Neural cell (in vitro differentiated cells): ENCODE data around the gene COL2A1. TPM values are rescaled to one million over a fixed set of nuclear protein-coding genes. Genes with fewer than 3 reads are reported as not detected.

ENCODE experiments used
- H2AFZ ChIP-seq: fragments of 200-600, 300-800 bp; sonication (generic), shearing (Covaris generic); 2 replicates; pipeline ENCODE4 v1.6.0; 2014; ENCODE audit warnings: low read depth, mild to moderate bottlenecking, antibody characterized with exemption, low read length, moderate library complexity
- H3F3A ChIP-seq: fragments of 200-600 bp; shearing (Covaris generic); 2 replicates; pipeline ENCODE4 v1.6.1; 2016; ENCODE audit warnings: mild to moderate bottlenecking, moderate library complexity, mixed read lengths, antibody characterized with exemption, low read length; ENCODE audit not compliant: insufficient read depth, poor library complexity, severe bottlenecking
- H3K27ac ChIP-seq: fragments of 200-600, 300-800 bp; sonication (generic), shearing (Covaris generic); 2 replicates; pipeline ENCODE4 v1.5.1; 2014; ENCODE audit warnings: mild to moderate bottlenecking, low read length, moderate library complexity
- H3K27me3 ChIP-seq: fragments of 300-800, 200-600 bp; sonication (generic), shearing (Covaris generic); 2 replicates; pipeline ENCODE4 v1.6.0; 2014; ENCODE audit warnings: mild to moderate bottlenecking, low read depth, low read length, moderate library complexity; ENCODE audit not compliant: insufficient read depth
- H3K36me3 ChIP-seq: fragments of 300-800, 200-600 bp; sonication (generic), shearing (Covaris generic); 2 replicates; pipeline ENCODE4 v1.5.1; 2014; ENCODE audit warnings: mild to moderate bottlenecking, antibody characterized with exemption, low read length, moderate library complexity; ENCODE audit not compliant: insufficient read depth
- H3K4me2 ChIP-seq: fragments of 300-800, 200-600 bp; sonication (generic), shearing (Covaris generic); 2 replicates; pipeline ENCODE4 v1.6.0; 2014; ENCODE audit warnings: mild to moderate bottlenecking, low read length
- H3K4me3 ChIP-seq: fragments of 300-800, 200-600 bp; sonication (generic), shearing (Covaris generic); 2 replicates; pipeline ENCODE4 v1.5.1; 2014; ENCODE audit warnings: mild to moderate bottlenecking, low read length, moderate library complexity
- H3K79me2 ChIP-seq: fragments of 200-600 bp; shearing (Covaris generic); replicated peaks from 2 replicates; pipeline ENCODE4 v1.6.0; 2014; ENCODE audit warnings: mild to moderate bottlenecking, low read length, moderate library complexity; ENCODE audit not compliant: insufficient read depth
- H3K9ac ChIP-seq: fragments of 300-800, 200-600 bp; sonication (generic), shearing (Covaris generic); 2 replicates; pipeline ENCODE4 v1.6.1; 2016; ENCODE audit warnings: mild to moderate bottlenecking, low read length, mixed read lengths
- H3K9me2 ChIP-seq: fragments of 200-600 bp; shearing (Covaris generic); 2 replicates; pipeline ENCODE4 v1.6.1; 2016; ENCODE audit warnings: mild to moderate bottlenecking, low read length, mixed read lengths; ENCODE audit not compliant: insufficient read depth
- H3K9me3 ChIP-seq: fragments of 200-600, 300-800 bp; sonication (generic), shearing (Covaris generic); 2 replicates; pipeline ENCODE4 v1.6.1; 2016; ENCODE audit warnings: mild to moderate bottlenecking, mixed run types, low read length, moderate library complexity, mixed read lengths
- H4K20me1 ChIP-seq: fragments of 200-600 bp; shearing (Covaris generic); 2 replicates; pipeline ENCODE4 v1.6.1; 2016; ENCODE audit warnings: mild to moderate bottlenecking, mixed run types; ENCODE audit not compliant: insufficient read depth
- EP300 ChIP-seq: fragments of 450-650 bp; conservative IDR thresholded peaks from 2 replicates; pipeline ENCODE4 v1.6.1; 2014; ENCODE audit warnings: antibody characterized with exemption, mild to moderate bottlenecking, moderate library complexity; ENCODE audit not compliant: poor library complexity, severe bottlenecking
- EZH2 ChIP-seq: fragments of 200-600, 300-800 bp; shearing (Covaris generic), sonication (generic); IDR thresholded peaks from 2 replicates; pipeline ENCODE4 v1.6.1; 2014; ENCODE audit warnings: antibody characterized with exemption, low read length, borderline replicate concordance, mild to moderate bottlenecking; ENCODE audit not compliant: insufficient read depth, poor library complexity, severe bottlenecking
- MXI1 ChIP-seq: fragments of 450-650 bp; conservative IDR thresholded peaks from 2 replicates; pipeline ENCODE4 v1.6.1; 2014; ENCODE audit warnings: antibody characterized with exemption, mild to moderate bottlenecking; ENCODE audit not compliant: poor library complexity, severe bottlenecking
- POLR2AphosphoS5 ChIP-seq: IDR thresholded peaks from 2 replicates; pipeline ENCODE4 v1.6.1; 2012
- RAD21 ChIP-seq: fragments of 450-650 bp; conservative IDR thresholded peaks from 2 replicates; pipeline ENCODE4 v1.6.1; 2014; ENCODE audit warnings: antibody characterized with exemption, mild to moderate bottlenecking, moderate library complexity
- SMC3 ChIP-seq: fragments of 450-650 bp; conservative IDR thresholded peaks from 2 replicates; pipeline ENCODE4 v1.6.1; 2014; ENCODE audit warnings: antibody characterized with exemption, mild to moderate bottlenecking, moderate library complexity; ENCODE audit not compliant: poor library complexity
- TAF1 ChIP-seq: IDR thresholded peaks from 2 replicates; pipeline ENCODE4 v1.6.1; 2012; ENCODE audit warnings: low read depth
- polyA plus RNA-seq: library from polyadenylated mRNA; depleted of rRNA; stranded (reverse); fragments of >200 nt; gene quantifications from 2 replicates; pipeline ENCODE4 v1.2.3, GENCODE V29; 2014
- TF ChIP-seq, protein P1 (sequence below): IDR thresholded peaks from 2 replicates; pipeline ENCODE4 v1.6.1; 2012; ENCODE audit warnings: borderline replicate concordance
- TF ChIP-seq, protein P2 (sequence below): fragments of 450-650 bp; IDR thresholded peaks from 2 replicates; pipeline ENCODE4 v1.5.1; 2014; ENCODE audit warnings: antibody characterized with exemption, mild to moderate bottlenecking, moderate library complexity; ENCODE audit not compliant: poor library complexity, severe bottlenecking

The COL2A1 gene
- polyA plus RNA-seq, 1 donor from 2014 or later, result 1.3 TPM

DNA sequence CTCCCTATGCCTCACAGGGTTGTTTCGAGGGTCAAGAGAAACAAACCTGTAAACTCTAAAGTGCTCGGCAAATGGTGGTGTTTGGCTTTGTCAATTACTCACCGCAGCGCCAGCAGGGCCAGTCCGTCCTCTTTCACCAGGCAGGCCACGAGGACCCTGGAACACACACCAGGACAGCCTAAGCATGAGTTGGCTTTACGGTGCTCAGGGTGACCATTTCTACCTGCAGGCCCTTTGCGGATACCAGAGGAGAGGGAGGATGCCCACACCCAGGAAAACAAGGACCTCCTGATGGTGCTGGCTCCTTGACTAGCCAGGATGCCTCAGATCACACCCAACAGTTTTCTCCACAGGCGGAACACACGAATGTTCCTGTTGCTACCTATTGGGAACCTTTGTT lies 11.5 kb downstream of the COL2A1 start:
- Histone ChIP-seq H2AFZ (no peak overlapping the region), H3K27me3 (no peaks in the 10 kb centered on the region), H3K79me2 (no peaks in the 10 kb centered on the region), H4K20me1 (no peaks in the 10 kb centered on the region), H3K27ac (no peak overlapping the region), H3K9me3 (no peaks in the 10 kb centered on the region), H3K4me2 (no peak overlapping the region), H3K9ac (no peak overlapping the region), H3F3A (no peaks in the 10 kb centered on the region), H3K9me2 (no peaks in the 10 kb centered on the region), H3K36me3 (no peaks in the 10 kb centered on the region), H3K4me3 (no peak overlapping the region)
- TF ChIP-seq, protein P1, sequence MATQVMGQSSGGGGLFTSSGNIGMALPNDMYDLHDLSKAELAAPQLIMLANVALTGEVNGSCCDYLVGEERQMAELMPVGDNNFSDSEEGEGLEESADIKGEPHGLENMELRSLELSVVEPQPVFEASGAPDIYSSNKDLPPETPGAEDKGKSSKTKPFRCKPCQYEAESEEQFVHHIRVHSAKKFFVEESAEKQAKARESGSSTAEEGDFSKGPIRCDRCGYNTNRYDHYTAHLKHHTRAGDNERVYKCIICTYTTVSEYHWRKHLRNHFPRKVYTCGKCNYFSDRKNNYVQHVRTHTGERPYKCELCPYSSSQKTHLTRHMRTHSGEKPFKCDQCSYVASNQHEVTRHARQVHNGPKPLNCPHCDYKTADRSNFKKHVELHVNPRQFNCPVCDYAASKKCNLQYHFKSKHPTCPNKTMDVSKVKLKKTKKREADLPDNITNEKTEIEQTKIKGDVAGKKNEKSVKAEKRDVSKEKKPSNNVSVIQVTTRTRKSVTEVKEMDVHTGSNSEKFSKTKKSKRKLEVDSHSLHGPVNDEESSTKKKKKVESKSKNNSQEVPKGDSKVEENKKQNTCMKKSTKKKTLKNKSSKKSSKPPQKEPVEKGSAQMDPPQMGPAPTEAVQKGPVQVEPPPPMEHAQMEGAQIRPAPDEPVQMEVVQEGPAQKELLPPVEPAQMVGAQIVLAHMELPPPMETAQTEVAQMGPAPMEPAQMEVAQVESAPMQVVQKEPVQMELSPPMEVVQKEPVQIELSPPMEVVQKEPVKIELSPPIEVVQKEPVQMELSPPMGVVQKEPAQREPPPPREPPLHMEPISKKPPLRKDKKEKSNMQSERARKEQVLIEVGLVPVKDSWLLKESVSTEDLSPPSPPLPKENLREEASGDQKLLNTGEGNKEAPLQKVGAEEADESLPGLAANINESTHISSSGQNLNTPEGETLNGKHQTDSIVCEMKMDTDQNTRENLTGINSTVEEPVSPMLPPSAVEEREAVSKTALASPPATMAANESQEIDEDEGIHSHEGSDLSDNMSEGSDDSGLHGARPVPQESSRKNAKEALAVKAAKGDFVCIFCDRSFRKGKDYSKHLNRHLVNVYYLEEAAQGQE, result no peak
- no peak for TF ChIP-seq TAF1
- no peak for TF ChIP-seq EZH2
- no peak for TF ChIP-seq POLR2AphosphoS5
- TF ChIP-seq, protein P2, sequence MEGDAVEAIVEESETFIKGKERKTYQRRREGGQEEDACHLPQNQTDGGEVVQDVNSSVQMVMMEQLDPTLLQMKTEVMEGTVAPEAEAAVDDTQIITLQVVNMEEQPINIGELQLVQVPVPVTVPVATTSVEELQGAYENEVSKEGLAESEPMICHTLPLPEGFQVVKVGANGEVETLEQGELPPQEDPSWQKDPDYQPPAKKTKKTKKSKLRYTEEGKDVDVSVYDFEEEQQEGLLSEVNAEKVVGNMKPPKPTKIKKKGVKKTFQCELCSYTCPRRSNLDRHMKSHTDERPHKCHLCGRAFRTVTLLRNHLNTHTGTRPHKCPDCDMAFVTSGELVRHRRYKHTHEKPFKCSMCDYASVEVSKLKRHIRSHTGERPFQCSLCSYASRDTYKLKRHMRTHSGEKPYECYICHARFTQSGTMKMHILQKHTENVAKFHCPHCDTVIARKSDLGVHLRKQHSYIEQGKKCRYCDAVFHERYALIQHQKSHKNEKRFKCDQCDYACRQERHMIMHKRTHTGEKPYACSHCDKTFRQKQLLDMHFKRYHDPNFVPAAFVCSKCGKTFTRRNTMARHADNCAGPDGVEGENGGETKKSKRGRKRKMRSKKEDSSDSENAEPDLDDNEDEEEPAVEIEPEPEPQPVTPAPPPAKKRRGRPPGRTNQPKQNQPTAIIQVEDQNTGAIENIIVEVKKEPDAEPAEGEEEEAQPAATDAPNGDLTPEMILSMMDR, result no peak
- TF ChIP-seq RAD21, result no peak
- TF ChIP-seq MXI1, result no peak
- TF ChIP-seq SMC3, result no peak
- no peak for TF ChIP-seq EP300

DNA sequence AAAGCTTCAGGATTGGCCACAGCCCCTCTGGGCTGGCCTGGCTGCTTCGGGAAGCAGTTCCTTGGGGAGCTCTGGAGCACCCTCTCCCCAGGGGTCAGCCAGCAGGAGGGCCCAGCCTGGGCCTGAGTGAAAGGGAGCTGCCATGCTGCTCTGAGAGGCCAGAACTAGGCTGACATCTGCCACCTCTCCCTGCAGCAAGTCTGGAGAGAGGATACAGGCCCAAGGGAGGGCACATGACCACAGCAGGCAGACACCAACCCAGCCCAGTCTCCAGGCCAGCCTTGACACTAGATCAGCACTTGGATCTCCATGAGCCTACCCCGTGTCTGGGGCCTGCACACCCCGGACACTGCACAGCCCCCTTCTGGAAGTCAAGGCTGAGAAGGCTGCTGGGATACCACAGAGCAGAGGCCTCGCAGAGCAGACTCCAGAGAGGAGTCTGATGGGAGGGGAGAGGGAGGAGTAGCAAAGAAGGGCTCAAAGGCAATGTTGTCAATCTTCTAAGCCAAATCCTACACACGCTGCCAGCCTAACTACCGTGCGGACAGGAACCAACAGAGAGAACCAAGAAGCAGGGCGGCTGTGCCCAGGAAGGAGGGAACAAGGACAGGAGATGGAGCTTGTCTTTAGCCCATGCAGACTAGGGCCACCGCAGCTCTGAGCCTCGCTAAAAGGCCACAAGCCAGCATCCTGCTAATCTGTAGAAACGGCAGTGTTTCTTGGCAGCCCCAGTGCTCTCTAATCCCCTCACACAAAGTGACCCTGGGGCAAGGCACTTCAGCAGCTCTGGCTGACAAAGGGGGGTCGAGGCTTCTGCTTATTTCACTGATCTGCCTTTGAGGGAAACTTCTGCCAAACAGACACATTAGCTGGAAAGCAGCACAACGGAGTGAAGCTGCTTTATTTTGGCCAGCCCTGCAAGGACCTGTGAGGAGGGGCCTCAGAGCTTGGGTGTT lies 12.9 kb downstream of the COL2A1 start:
- no peaks in the 10 kb centered on the region for H3K9me3 ChIP-seq
- no peaks in the 10 kb centered on the region for H3K9me2 ChIP-seq
- no peak for TF ChIP-seq TAF1
- no peak for TF ChIP-seq POLR2AphosphoS5
- TF ChIP-seq, protein P2, result no peak
- TF ChIP-seq MXI1, result no peak
- no peak overlapping the region for H3K4me3 ChIP-seq
- no peaks in the 10 kb centered on the region for H3F3A ChIP-seq
- no peak overlapping the region for H2AFZ ChIP-seq
- H3K27me3 ChIP-seq, result no peaks in the 10 kb centered on the region
- no peak overlapping the region for H3K9ac ChIP-seq
- H3K36me3 ChIP-seq, result no peaks in the 10 kb centered on the region
- H4K20me1 ChIP-seq, result no peaks in the 10 kb centered on the region
- H3K79me2 ChIP-seq, result no peaks in the 10 kb centered on the region
- no peak overlapping the region for H3K4me2 ChIP-seq
- H3K27ac ChIP-seq, result no peak overlapping the region
